Measurements from ENCODE around the gene TBXA2R.
"Not testable (repeated sequence)": the region's sequence is repeated elsewhere in the genome, so short reads cannot be mapped to it uniquely, and the experiment has no call there.

TBXA2R gene

DNA sequence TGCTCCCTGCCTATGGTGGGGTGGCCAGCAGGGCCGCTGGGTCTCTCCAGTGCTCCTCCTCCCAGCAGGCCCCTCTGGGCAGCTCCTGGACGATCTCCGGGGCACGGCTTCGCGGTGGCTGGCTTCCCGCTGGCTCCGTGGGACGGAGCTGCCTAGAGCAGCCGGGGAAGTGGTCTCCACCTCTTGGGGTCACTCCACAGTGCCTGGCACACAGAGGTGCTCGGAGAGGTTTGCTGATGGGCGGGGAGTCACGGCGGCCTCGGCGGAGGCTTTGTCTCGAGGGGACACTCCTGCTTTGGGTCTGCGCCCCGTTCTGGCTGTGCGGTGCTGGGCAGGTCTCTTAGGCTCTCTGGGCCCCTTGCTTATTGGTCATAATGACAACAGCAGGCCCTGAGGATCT, 29.8 kb upstream of the TBXA2R start:
- Histone ChIP-seq H3K4me1 (ENCODE audit: control insufficient read depth, insufficient read depth, low read length) (no peaks in the 10 kb centered on the region), H3K27ac (ENCODE audit: low read depth, low read length) (no peak overlapping the region), H3K4me3 (ENCODE audit: low read length) (no peak overlapping the region), H3K9ac (ENCODE audit: low read length) (no peak overlapping the region), H3K36me3 (ENCODE audit: control insufficient read depth, insufficient read depth, low read length) (peaks cover 20% of the 10 kb centered on the region), H3K27me3 (ENCODE audit: control insufficient read depth, insufficient read depth, low read length) (no peaks in the 10 kb centered on the region)

DNA sequence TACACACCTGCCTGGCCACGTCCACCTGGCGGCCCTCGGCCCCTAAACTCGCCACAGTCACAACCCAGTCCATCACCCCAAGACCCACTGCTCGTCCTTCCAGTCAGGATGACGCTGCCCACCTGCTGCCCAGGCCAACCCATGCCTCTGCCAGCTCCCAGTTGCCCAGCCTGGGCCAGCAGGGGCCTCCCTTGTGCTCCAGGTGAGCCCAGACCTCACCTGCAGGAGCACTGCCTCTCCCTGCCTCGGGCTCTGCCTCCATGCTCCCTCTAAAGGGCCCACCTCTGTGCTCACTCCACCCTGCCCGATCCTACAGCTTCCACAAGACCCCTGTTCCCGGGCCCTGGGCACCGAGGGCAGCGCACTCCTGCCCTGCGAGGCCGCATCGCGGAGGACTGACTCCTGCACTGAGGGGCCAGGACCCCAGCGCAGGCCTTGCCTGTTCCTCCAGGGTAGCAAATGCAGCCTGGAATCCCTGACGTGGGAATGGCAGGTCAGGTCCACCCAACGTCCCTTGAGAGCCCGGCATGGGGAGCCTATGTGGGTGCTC, 27.9 kb upstream of the TBXA2R start:
- no peaks in the 10 kb centered on the region for H3K4me1 ChIP-seq (ENCODE audit: control insufficient read depth, insufficient read depth, low read length)
- H3K9ac ChIP-seq (ENCODE audit: low read length) = no peak overlapping the region
- peaks cover 17% of the 10 kb centered on the region for H3K36me3 ChIP-seq (ENCODE audit: control insufficient read depth, insufficient read depth, low read length)
- H3K27me3 ChIP-seq (ENCODE audit: control insufficient read depth, insufficient read depth, low read length) = no peaks in the 10 kb centered on the region
- no peak overlapping the region for H3K4me3 ChIP-seq (ENCODE audit: low read length)
- no peak overlapping the region for H3K27ac ChIP-seq (ENCODE audit: low read depth, low read length)

DNA sequence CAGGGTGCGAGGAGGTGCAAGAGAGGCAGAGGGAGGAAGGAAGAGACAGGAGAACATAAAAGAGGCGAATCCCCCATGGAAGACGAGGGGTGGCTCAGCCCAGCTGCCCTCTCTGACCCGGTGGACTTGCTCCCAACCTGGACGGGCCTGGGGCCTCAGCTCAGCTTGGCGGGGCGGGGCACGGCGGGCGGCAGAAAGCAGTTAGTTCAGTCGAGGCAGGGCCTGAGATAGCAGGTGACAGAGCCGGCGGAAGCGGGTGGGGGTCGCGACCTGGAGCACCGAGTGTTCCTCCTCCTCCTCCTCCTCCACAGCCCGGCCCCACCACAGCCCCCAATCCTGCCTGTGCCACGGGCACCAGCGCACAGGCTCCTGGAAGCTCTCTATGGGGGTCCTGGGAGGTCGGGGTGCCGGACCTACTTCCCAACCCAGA, 26.9 kb upstream of the TBXA2R start:
- Histone ChIP-seq H3K27ac (ENCODE audit: low read depth, low read length) (no peak overlapping the region), H3K4me3 (ENCODE audit: low read length) (no peak overlapping the region), H3K4me1 (ENCODE audit: control insufficient read depth, insufficient read depth, low read length) (no peaks in the 10 kb centered on the region), H3K9ac (ENCODE audit: low read length) (no peak overlapping the region), H3K36me3 (ENCODE audit: control insufficient read depth, insufficient read depth, low read length) (peaks cover 11% of the 10 kb centered on the region), H3K27me3 (ENCODE audit: control insufficient read depth, insufficient read depth, low read length) (no peaks in the 10 kb centered on the region)

DNA sequence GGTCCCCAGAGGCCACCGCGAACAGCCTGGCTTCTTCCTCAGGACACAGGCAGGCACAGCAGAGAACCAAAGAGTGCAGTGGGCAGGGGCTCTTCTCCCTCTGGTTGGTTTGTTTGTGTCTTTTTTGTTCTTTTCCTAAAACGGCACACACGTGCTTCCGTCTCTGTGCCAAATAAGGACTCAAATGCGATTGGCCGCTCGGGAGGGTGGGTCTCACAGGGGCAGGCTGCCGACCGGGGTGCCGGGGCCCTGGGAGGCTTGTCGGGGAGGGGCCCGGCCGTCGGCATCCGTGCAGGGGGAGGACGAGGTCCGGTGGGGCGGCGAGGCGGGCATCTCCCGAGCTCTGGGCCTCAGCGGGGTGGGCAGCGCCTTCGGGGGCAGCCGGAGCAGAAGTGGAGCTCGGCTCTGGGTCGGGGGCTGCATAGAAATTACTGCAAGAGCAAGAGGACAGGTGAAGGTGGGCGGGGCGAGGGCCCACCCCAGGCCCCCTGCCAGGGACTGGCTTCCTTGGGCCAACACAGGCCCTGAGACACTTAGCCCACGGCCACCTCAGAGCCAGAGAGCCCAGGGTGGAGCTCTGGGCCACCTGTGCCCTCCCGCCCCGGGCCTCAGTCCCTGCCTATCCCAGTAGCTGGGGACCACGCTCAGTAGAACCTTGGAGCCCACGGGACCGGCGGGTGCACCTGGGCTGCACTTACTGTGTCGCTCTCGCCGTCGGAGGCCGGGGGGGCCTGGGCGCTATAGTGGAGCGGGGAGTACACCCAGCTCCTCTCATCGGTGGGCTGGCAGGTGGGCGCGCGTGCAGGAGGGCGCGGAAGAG, 26.3 kb upstream of the TBXA2R start:
- no peak overlapping the region for H3K9ac ChIP-seq (ENCODE audit: low read length)
- no peak overlapping the region for H3K27ac ChIP-seq (ENCODE audit: low read depth, low read length)
- no peaks in the 10 kb centered on the region for H3K4me1 ChIP-seq (ENCODE audit: control insufficient read depth, insufficient read depth, low read length)
- no peak overlapping the region for H3K4me3 ChIP-seq (ENCODE audit: low read length)
- H3K36me3 ChIP-seq (ENCODE audit: control insufficient read depth, insufficient read depth, low read length) = peaks cover 8% of the 10 kb centered on the region
- no peaks in the 10 kb centered on the region for H3K27me3 ChIP-seq (ENCODE audit: control insufficient read depth, insufficient read depth, low read length)

DNA sequence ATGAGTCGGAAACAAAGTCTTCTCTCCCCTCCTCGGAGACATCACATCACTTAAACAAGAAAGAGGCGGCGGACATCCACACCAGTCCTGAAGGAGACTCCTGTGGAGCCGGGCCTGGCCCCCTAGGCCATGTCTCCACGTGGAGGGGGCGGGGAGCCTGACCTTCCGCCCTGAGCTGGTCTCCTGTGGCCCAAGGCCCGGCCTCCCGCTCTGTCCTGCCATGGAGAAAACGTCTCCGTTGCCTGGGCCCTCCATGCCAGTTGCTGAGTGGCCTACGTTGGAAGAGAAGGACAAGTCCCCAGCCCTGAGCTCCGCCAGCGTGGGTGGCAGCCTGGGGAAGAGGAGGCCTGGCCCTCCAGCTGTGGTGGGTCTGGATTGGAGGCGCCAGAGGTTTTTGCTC, 25.4 kb upstream of the TBXA2R start:
- Histone ChIP-seq H3K27ac (ENCODE audit: low read depth, low read length) (no peak overlapping the region), H3K4me3 (ENCODE audit: low read length) (no peak overlapping the region), H3K36me3 (ENCODE audit: control insufficient read depth, insufficient read depth, low read length) (peaks cover 8% of the 10 kb centered on the region), H3K9ac (ENCODE audit: low read length) (no peak overlapping the region), H3K4me1 (ENCODE audit: control insufficient read depth, insufficient read depth, low read length) (no peaks in the 10 kb centered on the region), H3K27me3 (ENCODE audit: control insufficient read depth, insufficient read depth, low read length) (no peaks in the 10 kb centered on the region)

DNA sequence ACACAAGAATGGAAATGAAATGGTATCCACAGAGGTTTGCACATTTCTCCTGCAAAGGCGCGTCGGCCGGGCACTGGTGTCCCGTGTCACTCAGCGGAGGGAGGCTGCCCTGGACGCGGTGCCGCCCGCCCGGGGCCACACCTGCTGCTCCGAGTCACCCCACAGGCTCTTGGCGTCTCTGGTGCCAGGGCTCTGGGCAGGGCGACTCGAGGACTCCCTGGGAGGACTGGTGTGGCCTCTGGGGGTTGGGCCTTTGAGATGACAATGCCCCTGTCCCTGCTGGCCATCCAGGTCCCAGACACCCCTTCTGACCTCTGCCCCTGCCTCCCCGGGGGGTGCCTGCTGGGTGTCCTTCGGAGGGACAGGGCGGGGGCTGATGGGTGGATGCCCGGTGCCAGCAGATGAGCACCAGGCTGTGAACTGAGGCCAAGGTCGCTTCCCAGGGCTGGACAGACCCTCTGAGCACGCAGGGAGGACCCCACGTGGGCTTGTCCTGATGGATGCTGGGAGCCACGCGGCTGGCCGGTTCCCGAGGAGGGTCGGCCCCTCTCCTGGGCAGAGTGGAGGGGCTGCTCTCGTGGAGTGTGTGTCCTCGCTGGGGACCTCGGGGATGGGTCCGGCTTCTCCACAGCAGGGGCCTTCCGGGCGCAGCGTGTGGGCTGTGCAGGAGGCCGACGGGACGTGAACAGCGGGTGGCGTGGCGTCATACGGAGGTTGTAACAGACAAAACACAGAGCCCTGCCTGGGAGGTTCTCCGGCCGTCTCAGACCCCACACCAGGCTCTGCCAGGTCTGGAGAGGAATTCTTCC, 24.6 kb upstream of the TBXA2R start:
- no peak overlapping the region for H3K27ac ChIP-seq (ENCODE audit: low read depth, low read length)

DNA sequence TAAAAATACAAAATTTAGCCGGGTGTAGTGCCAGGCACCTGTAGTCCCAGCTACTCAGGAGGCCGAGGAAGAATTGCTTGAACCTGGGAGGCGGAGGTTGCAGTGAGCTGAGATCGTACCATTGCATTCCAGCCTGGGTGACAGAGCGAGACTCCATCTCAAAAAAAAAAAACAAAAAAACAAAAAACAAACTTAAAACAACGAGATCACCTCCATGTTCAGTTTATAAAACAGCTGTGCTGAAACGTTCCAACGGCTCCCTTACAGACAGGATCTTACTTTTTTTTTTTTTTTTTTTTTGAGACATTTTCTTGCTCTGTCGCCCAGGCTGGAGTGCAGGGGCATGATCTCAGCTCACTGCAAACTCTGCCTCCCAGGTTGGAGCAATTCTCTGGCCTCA, 22.1 kb upstream of the TBXA2R start:
- H3K4me3 ChIP-seq (ENCODE audit: low read length); H3K27ac ChIP-seq (ENCODE audit: low read depth, low read length); H3K27me3 ChIP-seq (ENCODE audit: control insufficient read depth, insufficient read depth, low read length); H3K9ac ChIP-seq (ENCODE audit: low read length); H3K36me3 ChIP-seq (ENCODE audit: control insufficient read depth, insufficient read depth, low read length): not testable (repeated sequence)
- H3K4me1 ChIP-seq (ENCODE audit: control insufficient read depth, insufficient read depth, low read length) = peaks cover 10% of the 10 kb centered on the region

More for the DNA sequence above, 24.6 kb upstream of the TBXA2R start:
- Histone ChIP-seq H3K9ac (ENCODE audit: low read length) (no peak overlapping the region), H3K36me3 (ENCODE audit: control insufficient read depth, insufficient read depth, low read length) (peaks cover 5% of the 10 kb centered on the region), H3K27me3 (ENCODE audit: control insufficient read depth, insufficient read depth, low read length) (no peaks in the 10 kb centered on the region), H3K4me1 (ENCODE audit: control insufficient read depth, insufficient read depth, low read length) (no peaks in the 10 kb centered on the region), H3K4me3 (ENCODE audit: low read length) (no peak overlapping the region)

DNA sequence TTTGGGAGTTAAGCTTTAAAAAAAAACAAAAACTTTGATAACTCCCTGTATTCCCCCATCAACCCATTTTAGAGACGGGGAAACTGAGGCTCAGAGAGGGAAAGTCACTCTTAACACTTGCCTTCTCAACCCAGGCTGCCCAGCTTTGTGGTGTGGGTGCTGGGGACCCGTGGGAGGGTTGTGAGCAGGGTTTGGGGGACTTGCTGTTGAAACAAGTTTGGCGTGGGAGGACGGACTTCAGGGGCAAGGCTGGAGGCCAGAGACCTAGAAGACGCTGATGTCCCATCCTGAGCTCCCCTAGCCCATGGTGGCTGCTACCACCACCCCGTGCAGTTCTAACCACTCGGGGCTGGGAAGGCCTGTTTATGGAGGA, 20.7 kb upstream of the TBXA2R start:
- Histone ChIP-seq H3K36me3 (ENCODE audit: control insufficient read depth, insufficient read depth, low read length) (peaks cover 8% of the 10 kb centered on the region), H3K4me1 (ENCODE audit: control insufficient read depth, insufficient read depth, low read length) (peaks cover 10% of the 10 kb centered on the region), H3K4me3 (ENCODE audit: low read length) (peak overlapping the region; percentile 43), H3K27me3 (ENCODE audit: control insufficient read depth, insufficient read depth, low read length) (no peaks in the 10 kb centered on the region), H3K9ac (ENCODE audit: low read length) (no peak overlapping the region), H3K27ac (ENCODE audit: low read depth, low read length) (no peak overlapping the region)

DNA sequence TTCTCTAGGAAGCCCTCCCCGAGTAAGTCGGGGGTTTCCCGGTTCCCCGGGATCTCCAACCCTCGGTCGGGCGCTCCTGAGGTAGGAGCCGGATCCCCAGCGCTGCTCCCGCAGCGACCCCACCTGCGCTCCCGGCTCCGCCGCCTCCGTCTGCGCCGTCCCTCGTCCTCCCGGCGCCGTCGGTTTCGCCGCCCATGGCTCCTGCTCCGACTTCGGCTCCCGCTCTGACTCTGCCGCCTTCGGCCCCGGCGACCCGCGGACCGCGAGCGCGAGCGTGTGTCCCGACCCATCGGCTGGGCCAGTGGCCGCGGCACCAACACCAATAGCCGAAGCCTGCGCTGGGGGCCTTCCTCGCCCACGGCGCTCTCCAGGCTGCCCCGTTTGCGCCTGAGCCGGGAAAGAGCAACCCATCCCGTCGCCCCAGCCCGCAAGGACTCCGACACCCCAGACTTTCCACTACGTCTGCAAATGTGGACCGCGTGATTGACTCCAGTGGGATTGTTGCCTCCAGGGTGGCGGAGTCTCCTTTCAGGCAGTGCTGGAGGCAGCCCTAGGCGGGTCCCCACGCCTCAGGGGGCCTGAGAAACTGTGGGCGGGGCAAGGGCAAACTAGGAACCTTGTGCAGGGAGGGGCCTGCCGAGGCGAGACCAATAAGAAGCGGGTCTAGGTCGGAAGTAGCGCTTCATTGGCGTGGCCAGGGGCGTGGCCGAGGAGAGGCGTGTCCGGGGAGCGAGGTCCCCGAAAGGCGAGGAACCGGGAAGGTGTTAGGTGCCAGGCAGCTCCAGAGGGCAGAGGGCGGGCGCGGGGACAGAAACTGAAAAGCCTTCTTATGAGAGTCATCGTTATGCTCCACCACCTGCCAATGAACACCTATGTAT, 20.0 kb upstream of the TBXA2R start, which contains the start of gene CACTIN:
CACTIN (minus strand) TSS at position 318 of the 878 bp plus-strand sequence; CDS start at position 290, 28 bp downstream.
- peaks cover 7% of the 10 kb centered on the region for H3K36me3 ChIP-seq (ENCODE audit: control insufficient read depth, insufficient read depth, low read length)
- peak within 1 kb of the TSS; percentile 94 for H3K9ac ChIP-seq (ENCODE audit: low read length)
- peak within 1 kb of the TSS; percentile 91 for H3K4me3 ChIP-seq (ENCODE audit: low read length)
- no peaks in the 10 kb centered on the region for H3K27me3 ChIP-seq (ENCODE audit: control insufficient read depth, insufficient read depth, low read length)
- peak within 1 kb of the TSS; percentile 98 for H3K27ac ChIP-seq (ENCODE audit: low read depth, low read length)
- peaks cover 10% of the 10 kb centered on the region for H3K4me1 ChIP-seq (ENCODE audit: control insufficient read depth, insufficient read depth, low read length)

DNA sequence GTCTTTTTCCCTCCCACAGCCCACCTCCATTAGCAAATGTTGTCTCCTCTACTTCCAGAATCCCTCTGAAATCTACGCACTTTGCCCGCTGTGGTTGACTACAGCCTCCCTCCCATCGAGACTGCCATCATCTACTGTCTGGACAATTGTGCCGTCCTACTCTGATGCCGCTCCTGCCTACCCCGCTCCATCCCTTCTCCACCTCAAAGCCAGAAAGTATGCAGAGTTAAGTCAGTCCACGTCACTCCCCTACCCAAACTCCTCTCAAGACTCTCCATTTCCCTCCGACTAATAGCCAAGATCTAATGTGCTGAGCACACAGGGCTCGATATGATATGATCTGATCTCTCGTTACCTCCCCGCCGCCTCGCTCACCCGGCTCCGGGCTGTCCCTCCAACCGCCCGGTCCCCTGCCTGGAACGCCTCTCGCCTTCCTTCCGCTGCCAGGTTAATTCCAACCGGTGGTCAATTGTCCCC, 19.4 kb upstream of the TBXA2R start:
- no peaks in the 10 kb centered on the region for H3K27me3 ChIP-seq (ENCODE audit: control insufficient read depth, insufficient read depth, low read length)
- peak overlapping the region; percentile 98 for H3K27ac ChIP-seq (ENCODE audit: low read depth, low read length)
- peaks cover 3% of the 10 kb centered on the region for H3K36me3 ChIP-seq (ENCODE audit: control insufficient read depth, insufficient read depth, low read length)
- peaks cover 10% of the 10 kb centered on the region for H3K4me1 ChIP-seq (ENCODE audit: control insufficient read depth, insufficient read depth, low read length)
- peak overlapping the region; percentile 91 for H3K4me3 ChIP-seq (ENCODE audit: low read length)
- peak overlapping the region; percentile 94 for H3K9ac ChIP-seq (ENCODE audit: low read length)

DNA sequence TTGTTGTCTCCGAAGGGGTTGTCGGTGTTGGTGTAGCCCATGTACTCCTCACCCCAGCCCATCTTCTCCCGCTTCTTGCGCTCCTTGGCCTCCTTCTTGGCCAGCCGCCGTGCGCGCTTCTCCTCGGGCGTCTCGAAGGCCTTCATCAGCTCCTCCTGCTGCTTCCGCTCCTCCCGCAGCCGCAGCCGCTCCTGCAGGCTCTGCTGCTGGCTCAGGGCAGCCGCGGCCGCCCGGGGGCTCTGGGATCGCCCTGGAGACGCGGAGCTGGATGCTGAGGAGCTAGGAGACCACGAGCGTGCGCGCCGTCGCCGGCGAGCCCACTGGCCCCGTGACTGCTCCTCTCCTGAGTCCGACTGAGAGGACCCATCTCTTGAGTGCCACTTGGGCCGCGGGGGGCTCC, 17.0 kb upstream of the TBXA2R start:
- H3K36me3 ChIP-seq (ENCODE audit: control insufficient read depth, insufficient read depth, low read length) = peaks cover 12% of the 10 kb centered on the region
- H3K9ac ChIP-seq (ENCODE audit: low read length) = no peak overlapping the region
- H3K27me3 ChIP-seq (ENCODE audit: control insufficient read depth, insufficient read depth, low read length) = no peaks in the 10 kb centered on the region
- H3K4me1 ChIP-seq (ENCODE audit: control insufficient read depth, insufficient read depth, low read length) = peaks cover 10% of the 10 kb centered on the region
- no peak overlapping the region for H3K4me3 ChIP-seq (ENCODE audit: low read length)
- no peak overlapping the region for H3K27ac ChIP-seq (ENCODE audit: low read depth, low read length)
